AG04450 (cell line): ENCODE results near the gene ONECUT3. TPM values are rescaled to one million over a fixed set of nuclear protein-coding genes. Genes with fewer than 3 reads are reported as not detected.
"Not testable (repeated sequence)": the region's sequence is repeated elsewhere in the genome, so short reads cannot be mapped to it uniquely, and the experiment has no call there.

Experiments
- CTCF ChIA-PET: fragments of 300-600, 350-600 bp; formaldehyde crosslinking; extraction: SDS; loops from one replicate; lab custom pipeline; 2022; ENCODE audit warnings: antibody characterized with exemption, inconsistent platforms; lab: Charles Lee
- POLR2A ChIA-PET: fragments of 350-600 bp; formaldehyde crosslinking; extraction: SDS; loops from one replicate; lab custom pipeline; 2021; ENCODE audit warnings: antibody characterized with exemption, inconsistent platforms; lab: Yijun Ruan, JAX
- DNase-seq: peaks from one replicate; pipeline ENCODE4 v3.0.0-alpha.2; 2011; ENCODE audit warnings: low read depth, low spot score
- H3K27ac ChIP-seq: one replicate; pipeline ENCODE4 v1.5.1; 2012; ENCODE audit warnings: low read depth, low read length, control low read depth
- H3K27me3 ChIP-seq: one replicate; pipeline ENCODE4 v1.6.0; 2012; ENCODE audit warnings: low read length; ENCODE audit not compliant: control insufficient read depth, insufficient read depth
- H3K4me3 ChIP-seq: 2 replicates; pipeline ENCODE4 v1.5.1; 2011; ENCODE audit warnings: mild to moderate bottlenecking, low read depth, low read length, control low read depth
- H3K9me3 ChIP-seq: 2 replicates; pipeline ENCODE4 v1.5.1; 2012; ENCODE audit warnings: low read length; ENCODE audit not compliant: control insufficient read depth, insufficient read depth
- polyA plus RNA-seq: library from polyadenylated mRNA; depleted of rRNA; stranded (reverse); fragments of >200 nt; gene quantifications from 2 replicates; pipeline ENCODE4 v1.2.3, GENCODE V29; 2011
- TF ChIP-seq, protein P1 (sequence below): IDR thresholded peaks from 2 replicates; pipeline ENCODE4 v1.5.1; 2011; ENCODE audit warnings: low read depth, low read length, control low read depth, inconsistent platforms

The ONECUT3 gene
- polyA plus RNA-seq, 1 experiment, result not detected

DNA sequence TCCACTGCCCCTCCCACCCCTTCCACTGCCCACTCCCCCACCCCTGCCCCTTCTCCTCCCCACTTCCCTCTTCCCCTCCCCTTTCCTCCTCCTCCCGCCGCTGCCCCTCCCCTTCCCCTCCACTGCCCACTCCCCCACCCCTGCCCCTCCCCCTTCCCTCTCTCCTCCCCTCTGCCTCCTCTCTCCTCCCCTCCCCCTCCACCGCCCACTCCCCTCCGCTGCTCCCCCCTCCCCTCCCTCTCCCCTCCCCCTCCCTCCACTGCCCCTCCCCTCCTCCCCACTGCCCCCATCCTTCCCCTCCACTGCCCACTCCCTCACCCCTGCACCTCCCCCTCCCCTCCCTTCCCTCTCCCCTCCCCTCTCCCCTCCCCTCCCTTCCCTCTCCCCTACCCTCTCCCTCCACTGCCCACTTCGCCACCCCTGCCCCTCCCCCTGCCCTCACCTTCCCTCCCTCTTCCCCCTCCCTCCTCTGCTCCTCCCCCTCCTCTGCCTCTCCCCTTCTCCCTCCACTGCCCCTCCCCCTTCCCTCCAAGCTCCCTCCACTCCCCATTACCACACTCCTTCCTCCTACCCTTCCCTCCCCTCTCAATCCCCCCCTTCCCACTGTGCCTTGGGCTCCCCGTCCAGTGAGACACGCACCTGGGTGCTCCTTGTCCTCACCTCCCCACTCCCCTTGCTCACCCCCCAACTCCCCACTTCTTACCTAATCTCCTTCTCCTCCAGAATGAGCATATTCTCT is 36.9 kb downstream of the ONECUT3 start:
- ChIA-PET CTCF (no interaction called here), POLR2A (no interaction called here)
- Histone ChIP-seq H3K9me3 (peaks cover 7% of the 10 kb centered on the region), H3K27me3 (peaks cover 15% of the 10 kb centered on the region), H3K27ac (no peak overlapping the region), H3K4me3 (no peak overlapping the region)
- DNase-seq, result no peak
- TF ChIP-seq, protein P1, sequence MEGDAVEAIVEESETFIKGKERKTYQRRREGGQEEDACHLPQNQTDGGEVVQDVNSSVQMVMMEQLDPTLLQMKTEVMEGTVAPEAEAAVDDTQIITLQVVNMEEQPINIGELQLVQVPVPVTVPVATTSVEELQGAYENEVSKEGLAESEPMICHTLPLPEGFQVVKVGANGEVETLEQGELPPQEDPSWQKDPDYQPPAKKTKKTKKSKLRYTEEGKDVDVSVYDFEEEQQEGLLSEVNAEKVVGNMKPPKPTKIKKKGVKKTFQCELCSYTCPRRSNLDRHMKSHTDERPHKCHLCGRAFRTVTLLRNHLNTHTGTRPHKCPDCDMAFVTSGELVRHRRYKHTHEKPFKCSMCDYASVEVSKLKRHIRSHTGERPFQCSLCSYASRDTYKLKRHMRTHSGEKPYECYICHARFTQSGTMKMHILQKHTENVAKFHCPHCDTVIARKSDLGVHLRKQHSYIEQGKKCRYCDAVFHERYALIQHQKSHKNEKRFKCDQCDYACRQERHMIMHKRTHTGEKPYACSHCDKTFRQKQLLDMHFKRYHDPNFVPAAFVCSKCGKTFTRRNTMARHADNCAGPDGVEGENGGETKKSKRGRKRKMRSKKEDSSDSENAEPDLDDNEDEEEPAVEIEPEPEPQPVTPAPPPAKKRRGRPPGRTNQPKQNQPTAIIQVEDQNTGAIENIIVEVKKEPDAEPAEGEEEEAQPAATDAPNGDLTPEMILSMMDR, result no peak

DNA sequence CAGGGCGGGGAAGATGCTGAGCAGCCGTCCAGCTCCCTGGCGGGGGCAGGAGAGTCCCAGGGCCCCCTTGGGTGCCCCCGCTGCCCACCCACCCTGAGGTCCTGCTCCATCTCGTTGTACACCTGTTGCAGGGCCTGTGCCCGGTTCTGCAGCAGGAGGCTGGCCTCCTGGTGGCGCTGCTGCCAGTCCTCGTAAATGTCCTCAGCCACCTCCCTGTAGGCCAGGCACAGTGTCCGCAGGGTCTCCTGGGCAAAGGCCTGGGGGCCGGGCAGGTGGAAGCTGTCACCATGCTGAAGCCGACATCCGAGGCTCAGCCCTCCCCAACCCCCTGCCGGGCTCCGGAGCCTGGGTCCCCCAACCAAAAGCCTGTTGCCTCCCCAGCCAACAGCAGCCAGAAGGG is 38.6 kb downstream of the ONECUT3 start:
- H3K4me3 ChIP-seq, result no peak overlapping the region
- no peak overlapping the region for H3K27ac ChIP-seq
- DNase-seq, result no peak
- POLR2A ChIA-PET, result no interaction called here
- peaks cover 11% of the 10 kb centered on the region for H3K27me3 ChIP-seq
- CTCF ChIA-PET, result interaction anchor here (1.4 kb wide), 1 partner anchor 119 kb away, joined by 7 read pairs; no protein-coding TSS in a partner anchor
- TF ChIP-seq, protein P1, result no peak
- peaks cover 7% of the 10 kb centered on the region for H3K9me3 ChIP-seq

DNA sequence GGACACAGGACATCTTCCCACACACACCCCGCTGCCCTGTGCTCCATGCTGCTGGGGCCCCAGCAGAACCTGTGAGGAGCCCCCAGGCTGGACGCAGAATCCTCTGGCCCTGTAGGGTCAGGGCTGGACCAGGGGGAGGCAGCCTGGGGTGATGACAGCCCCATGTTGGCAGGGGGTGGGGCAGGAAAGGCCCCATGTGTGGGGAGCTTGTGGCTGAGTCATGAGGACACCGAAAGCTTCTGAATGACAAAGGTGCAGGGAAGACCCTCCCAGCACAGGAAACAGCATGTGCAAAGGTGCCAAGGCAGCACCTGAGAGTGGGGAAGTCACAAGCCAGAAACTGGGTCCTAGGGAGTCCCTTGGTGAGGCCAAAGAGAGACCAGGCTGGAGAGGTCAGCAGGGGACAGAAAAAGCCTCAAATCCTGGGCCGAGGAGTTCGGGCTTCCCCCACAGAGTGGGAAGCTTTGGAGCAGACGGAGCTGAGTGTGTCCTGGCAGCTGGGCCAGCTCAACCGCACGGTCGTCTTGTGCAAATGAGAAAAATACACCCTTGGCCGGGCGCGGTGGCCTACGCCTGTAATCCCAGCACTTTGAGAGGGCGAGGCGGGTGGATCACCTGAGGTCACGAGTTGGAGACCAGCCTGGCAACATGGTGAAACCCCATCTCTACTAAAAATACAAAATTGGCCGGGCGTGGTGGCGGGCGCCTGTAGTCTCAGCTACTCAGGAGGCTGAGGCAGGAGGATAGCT is 41.3 kb downstream of the ONECUT3 start:
- CTCF ChIA-PET, result interaction anchor here (1.0 to 1.8 kb wide), 5 partner anchors 9 to 123 kb away, joined by 3 to 14 read pairs (median 5); no protein-coding TSS in a partner anchor
- POLR2A ChIA-PET, result interaction anchor here (0.5 kb wide), 1 partner anchor 38 kb away, joined by 7 read pairs; no protein-coding TSS in a partner anchor
- TF ChIP-seq, protein P1, result no peak
- Histone ChIP-seq H3K9me3 (peaks cover 7% of the 10 kb centered on the region), H3K27ac (no peak overlapping the region), H3K27me3 (peaks cover 2% of the 10 kb centered on the region), H3K4me3 (no peak overlapping the region)
- no peak for DNase-seq

DNA sequence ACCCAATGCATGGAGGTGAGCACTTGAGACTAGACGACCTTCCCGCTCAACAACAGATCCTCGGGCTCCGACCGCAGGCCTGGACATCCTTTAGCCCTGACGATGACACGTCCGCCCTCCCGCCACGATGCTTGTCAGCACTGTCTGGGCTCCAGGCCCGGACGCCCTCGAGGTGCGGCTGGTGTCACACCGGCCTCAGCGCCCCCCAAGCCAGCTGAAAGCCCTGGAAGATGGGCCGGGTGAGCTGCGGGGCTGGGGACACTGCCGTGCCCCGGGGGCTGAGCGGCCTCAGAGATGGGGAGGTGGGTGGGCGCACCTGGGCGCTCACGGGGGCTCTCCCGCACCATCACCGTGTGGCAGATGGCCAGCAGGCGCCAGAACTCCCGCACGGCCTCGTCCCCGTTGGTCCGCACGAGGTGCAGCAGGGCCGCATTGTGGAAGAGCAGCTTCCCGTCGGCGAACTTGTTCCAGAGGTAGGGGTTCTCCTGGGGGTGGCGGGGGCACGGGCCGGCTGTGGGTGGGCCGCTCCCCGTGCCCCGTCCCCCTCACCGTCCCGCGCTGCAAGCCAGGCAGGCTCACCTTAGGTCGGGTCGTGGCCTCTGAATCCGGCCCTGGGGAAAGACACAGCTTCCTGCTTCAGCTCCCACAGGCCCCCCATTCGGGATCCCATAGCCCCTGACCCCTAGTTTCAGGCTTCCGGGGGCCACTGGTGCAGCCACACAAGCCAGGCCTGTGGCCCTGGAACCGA is 43.3 kb downstream of the ONECUT3 start:
- Histone ChIP-seq H3K9me3 (no peaks in the 10 kb centered on the region; the same call in 1 of the 2 replicates), H3K27ac (no peak overlapping the region), H3K4me3 (no peak overlapping the region), H3K27me3 (no peaks in the 10 kb centered on the region)
- no peak for DNase-seq
- ChIA-PET CTCF (interaction anchor here (0.5 to 1.8 kb wide), 5 partner anchors 9 to 277 kb away, joined by 3 to 10 read pairs (median 3); no protein-coding TSS in a partner anchor), POLR2A (no interaction called here)
- TF ChIP-seq, protein P1, result no peak

DNA sequence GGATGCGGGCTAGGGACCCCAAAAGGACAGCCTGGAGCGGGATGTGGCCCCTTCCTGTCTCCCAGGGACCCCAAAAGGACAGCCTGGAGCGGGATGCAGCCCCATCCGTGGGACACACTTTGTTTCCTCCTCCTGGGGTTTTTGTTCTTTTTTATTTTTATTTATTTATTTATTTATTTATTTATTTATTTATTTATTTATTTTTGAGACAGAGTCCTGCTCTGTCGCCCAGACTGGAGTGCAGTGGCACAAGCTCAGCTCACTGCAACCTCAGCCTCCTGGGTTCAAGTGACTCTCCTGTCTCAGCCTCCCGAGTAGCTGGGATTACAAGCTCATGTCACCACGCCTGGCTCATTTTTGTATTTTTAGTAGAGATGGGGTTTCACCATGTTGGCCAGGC is 44.0 kb downstream of the ONECUT3 start:
- H3K27me3 ChIP-seq, H3K9me3 ChIP-seq, CTCF ChIA-PET, H3K4me3 ChIP-seq, POLR2A ChIA-PET, H3K27ac ChIP-seq, DNase-seq: not testable (repeated sequence)
